NK-92 (cell line): Measurements from ENCODE around the gene MLIP.

ENCODE experiments used
- DNase-seq: peaks from one replicate; lab custom pipeline; 2025; ENCODE audit not compliant: unreplicated experiment; lab: John Stamatoyannopoulos, UW

Gene MLIP

GRCh38 chr6:54096811-54097210 lies 14.4 kb upstream of the MLIP start:
- no peak for DNase-seq

DNA sequence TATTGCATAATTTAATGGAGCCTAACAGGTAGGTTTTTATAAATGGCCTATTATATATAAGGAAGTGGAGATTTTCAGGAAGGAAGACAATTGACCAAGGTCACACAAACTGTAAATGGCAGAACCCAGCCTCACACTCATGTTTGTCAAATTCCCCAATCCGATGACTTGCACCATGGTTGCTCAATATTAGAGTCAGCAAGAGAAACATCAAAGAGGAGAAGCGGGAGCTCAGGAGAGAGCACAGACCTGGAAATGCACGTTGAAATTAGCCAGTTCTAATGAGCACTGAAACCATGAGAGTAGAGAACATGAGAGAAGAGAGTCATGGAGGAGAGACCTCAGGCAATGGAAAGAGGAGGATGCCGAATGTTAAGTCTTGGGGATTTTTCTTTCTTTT lies 13.5 kb upstream of the MLIP start:
- no peak for DNase-seq

- no peak for DNase-seq
These were observed 12.7 kb upstream of the MLIP start for GRCh38 chr6:54098450-54099044.

DNA sequence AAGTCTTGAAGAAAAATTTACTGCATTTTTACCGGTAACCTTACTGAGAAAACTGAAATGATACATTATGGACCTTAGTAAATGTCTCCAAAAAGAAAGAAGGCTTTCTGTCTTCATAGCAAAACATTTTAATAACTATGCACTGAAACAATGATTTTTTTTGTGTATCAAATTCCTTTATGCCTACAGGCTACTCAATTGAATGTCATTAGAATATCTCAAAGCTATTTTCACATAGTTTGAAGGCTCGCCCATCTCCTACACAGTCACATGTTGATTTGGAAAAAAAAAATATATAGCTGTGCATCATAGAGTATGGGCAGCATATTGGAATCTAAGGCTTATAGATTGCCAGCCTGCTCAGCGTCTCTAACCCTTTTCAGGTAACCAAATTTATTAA lies 12.0 kb upstream of the MLIP start:
- DNase-seq, result no peak

- no peak for DNase-seq
These were observed 10.7 kb upstream of the MLIP start for GRCh38 chr6:54100411-54101006.

DNA sequence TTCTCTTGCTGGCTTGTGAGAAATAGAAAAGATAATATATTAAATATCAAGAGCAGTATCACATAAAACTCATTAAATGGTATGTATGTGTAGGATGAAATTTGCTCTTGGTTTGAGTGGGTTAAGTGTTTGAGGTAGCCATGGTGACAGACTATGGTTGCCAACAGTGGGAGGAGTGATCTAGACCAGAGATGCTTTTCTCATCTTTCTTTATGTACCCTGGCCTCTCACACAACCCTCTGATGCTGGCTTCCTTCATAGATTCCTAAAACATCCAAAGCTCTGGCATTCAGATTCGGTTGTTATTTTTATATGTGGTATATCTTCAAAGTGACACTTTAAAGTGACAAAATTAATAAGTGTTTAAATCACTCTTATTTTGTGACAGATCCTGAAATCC lies 9.0 kb upstream of the MLIP start:
- no peak for DNase-seq

- no peak for DNase-seq
These were observed 7.7 kb upstream of the MLIP start for GRCh38 chr6:54103497-54103896.

GRCh38 chr6:54106727-54107126 lies 4.5 kb upstream of the MLIP start:
- no peak for DNase-seq

- no peak for DNase-seq
These were observed 3.7 kb upstream of the MLIP start for GRCh38 chr6:54107470-54108090.

- DNase-seq, result no peak
These were observed 3.0 kb upstream of the MLIP start for GRCh38 chr6:54108271-54108670.

DNA sequence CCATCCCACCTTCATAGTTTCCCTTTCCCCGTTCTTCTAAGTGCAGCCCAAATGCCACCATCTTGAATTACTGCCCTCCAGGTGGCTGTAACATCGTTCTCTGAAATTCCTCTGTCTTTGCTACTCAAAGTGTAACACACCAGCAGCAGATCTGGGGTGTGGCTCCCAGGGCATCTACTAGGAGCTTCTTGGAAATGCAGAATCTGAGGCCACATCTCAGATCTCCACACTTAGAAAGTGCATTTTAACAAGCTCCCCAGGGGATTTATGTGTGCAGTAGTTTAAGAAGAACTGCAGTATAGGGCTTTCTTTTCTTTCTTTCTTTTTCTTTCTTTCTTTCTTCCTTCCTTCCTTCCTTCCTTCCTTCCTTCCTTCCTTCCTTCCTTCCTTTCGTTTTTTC lies 1.7 kb upstream of the MLIP start:
- no peak for DNase-seq

- no peak for DNase-seq
These were observed 958 bp downstream of the MLIP start for GRCh38 chr6:54112151-54112650.

GRCh38 chr6:54114991-54115390 lies 3.7 kb downstream of the MLIP start:
- no peak for DNase-seq

- no peak for DNase-seq
These were observed 4.7 kb downstream of the MLIP start for GRCh38 chr6:54115966-54116365.

DNA sequence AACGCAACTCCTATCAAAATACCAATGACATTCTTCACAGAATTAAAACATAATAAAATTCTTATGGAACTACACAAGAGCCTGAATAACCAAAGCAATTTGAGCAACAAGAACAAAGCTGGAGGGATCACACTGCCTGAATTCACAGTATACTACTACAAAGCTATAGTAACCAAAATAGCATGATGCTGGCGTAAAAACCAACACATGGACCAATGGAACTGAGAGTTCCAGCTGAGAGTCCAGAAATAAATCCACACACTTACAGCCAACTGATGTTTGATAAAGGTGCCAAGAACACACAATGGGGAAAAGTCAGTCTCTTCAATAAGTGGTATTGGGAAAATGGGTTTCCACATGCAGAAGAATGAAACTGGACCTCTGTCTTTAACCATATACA lies 6.9 kb downstream of the MLIP start:
- no peak for DNase-seq

DNA sequence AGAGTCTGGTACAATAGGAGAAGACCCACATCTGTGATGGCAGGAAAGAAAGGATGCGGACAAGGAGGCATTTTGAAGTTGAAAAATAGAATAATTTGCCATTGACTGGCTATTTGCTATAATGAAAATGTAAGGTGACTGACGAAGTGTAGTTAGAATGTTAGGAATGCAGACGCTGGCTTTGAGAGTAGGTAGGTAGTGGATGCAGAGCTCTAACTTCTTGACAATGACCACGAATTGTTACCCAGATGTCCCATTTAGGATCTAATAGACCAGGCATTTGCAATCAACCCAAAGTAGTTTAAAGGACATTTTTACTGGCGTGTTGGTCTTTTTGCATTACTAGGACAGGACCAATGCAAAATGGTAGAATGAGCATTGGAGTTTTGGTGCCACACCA lies 14.2 kb downstream of the MLIP start:
- DNase-seq, result no peak

DNA sequence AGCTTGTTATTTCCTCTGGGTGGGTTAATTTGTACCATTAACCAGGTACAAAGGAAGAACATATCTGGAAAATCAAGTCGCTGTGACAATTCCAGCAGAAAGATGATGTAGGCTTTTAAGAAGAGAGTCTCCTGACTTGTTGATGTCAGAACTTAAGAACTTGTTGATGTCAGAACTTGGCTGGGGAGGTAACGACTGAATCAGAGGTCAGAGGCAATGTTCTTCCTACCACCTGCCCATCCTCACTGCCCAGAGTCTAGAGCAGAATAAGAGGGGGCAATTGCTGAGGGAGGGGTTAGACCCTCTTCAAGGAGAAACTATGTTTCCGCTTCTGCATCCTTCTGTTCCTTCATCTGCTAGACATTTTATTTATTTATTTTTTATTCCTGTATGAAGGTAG lies 18.9 kb downstream of the MLIP start:
- no peak for DNase-seq

DNA sequence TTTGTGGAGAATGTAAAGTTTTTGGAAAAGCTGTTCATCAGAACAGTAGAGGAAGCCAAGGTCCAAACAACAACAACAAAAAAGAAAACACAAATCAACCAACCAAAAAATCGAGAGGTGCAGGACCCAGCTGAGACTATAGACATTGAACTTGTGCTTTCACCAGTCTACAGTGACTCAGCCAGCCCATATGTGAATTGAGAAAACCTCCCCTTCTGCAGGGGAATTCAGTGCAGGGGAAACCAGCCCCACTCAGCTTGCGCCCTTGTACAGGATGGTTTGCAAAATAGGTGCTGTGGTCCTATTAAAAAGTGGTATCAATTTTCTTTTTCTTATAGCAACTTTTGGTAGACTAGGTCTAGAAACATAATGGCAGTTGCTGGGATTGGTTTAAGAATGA lies 21.3 kb downstream of the MLIP start:
- DNase-seq, result no peak

DNA sequence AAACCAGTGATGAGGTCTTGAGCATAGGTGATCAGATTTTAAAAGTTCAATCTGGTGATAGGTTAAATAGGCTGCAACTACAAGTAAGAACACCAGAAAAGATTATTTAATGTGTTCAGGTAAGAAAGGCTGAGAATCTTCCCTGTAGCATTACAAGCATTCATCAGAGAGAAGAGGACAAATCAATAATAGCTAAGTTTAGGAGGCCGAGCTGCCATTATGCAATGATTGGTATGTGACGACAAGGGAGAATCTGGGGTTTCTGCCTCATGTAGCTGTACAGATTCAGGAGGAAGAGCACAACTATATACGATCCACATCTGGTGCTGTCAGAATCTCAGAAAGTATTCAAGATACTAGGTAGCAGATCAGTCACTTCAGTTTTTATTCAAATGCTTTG lies 21.9 kb downstream of the MLIP start:
- no peak for DNase-seq

DNA sequence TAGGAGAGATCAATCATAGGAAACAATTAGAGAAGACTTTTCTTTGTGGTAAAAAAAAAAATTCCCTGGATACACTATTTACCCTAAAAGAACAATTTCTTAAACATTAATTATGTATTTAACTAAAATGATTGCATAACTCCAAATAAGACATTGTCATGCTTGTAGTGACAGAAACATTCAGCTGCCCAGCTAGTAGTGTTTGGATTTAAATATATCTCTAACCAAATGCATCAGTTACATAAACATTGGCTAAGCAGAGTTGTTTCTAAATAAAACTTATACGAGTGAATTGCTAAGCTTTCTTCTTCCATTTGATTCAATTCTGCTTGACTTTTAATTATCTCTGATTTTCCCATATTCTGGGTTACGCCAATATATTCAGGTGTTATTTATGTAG lies 23.7 kb downstream of the MLIP start:
- no peak for DNase-seq

- DNase-seq, result no peak
These were observed 24.6 kb downstream of the MLIP start for GRCh38 chr6:54135665-54136369.

GRCh38 chr6:54138795-54139194 lies 27.6 kb downstream of the MLIP start:
- no peak for DNase-seq
